Gastrocnemius medialis (tissue), 4 donors: ENCODE measurements around the gene LPGAT1.

Experiments used
- POLR2A ChIP-seq, 2 donors: fragments of 450-650 bp; IDR thresholded peaks; one replicate each; pipeline ENCODE4 v1.6.1; 2017; ENCODE audit warnings: antibody characterized with exemption in 2 of 2, mild to moderate bottlenecking in 2 of 2, moderate library complexity in 2 of 2
- TF ChIP-seq, protein P1 (sequence below), 5 experiments: fragments of 450-650 bp in 3 of 5; fragments of 200-600 bp in 2 of 5; sonication (generic) in 2 of 5; IDR thresholded peaks in 4 of 5; conservative IDR thresholded peaks in 1 of 5; 1 replicate in 4 of 5; 2 replicates in 1 of 5; pipeline ENCODE4 v1.5.1; 2016 to 2019; ENCODE audit warnings: antibody characterized with exemption in 5 of 5, mild to moderate bottlenecking in 3 of 5, moderate library complexity in 3 of 5

DNA sequence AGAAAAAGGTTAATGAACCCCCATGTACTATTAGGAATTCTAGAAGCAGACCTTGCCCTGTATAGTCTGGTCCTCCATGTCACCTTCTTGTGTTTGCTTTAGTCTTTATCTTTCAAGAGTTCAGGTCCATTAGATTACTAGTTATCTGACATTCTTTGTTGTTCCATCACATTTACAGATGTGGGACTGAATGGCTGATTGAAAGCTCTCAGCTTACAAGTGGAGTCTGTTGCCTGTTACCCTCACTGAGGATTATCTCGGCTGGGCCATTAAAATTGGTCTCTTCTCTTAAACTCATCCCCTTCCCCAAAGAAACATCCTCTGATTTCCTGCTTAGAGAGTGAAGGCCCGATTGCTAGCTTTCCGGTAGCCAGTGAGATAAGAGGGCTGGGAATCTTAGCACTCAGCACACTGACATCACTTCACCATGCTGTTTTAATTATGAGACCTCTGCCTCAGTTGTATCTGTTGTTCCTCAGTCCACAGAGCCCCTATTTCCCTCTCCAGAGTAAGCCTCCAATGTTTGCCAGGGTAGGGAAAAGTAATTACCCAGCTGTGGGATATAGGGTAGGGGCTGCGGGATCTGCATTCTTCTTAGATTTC is 76.8 kb downstream of the LPGAT1 start:
- TF ChIP-seq, protein P1, sequence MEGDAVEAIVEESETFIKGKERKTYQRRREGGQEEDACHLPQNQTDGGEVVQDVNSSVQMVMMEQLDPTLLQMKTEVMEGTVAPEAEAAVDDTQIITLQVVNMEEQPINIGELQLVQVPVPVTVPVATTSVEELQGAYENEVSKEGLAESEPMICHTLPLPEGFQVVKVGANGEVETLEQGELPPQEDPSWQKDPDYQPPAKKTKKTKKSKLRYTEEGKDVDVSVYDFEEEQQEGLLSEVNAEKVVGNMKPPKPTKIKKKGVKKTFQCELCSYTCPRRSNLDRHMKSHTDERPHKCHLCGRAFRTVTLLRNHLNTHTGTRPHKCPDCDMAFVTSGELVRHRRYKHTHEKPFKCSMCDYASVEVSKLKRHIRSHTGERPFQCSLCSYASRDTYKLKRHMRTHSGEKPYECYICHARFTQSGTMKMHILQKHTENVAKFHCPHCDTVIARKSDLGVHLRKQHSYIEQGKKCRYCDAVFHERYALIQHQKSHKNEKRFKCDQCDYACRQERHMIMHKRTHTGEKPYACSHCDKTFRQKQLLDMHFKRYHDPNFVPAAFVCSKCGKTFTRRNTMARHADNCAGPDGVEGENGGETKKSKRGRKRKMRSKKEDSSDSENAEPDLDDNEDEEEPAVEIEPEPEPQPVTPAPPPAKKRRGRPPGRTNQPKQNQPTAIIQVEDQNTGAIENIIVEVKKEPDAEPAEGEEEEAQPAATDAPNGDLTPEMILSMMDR (IDR thresholded peaks at IDR 0.05 in 4 of 5, conservative IDR thresholded peaks at IDR 0.05 in 1 of 5), result no peak
- TF ChIP-seq POLR2A (IDR thresholded peaks at IDR 0.05), result no peak
